Activated CD4-positive, alpha-beta T cell treated with anti-CD3 and anti-CD28 coated beads, Interleukin-2, amount 50 U/mL, for 24 hours (primary cell): ENCODE results near the gene CACNA2D3.
"Not testable (repeated sequence)": the region's sequence is repeated elsewhere in the genome, so short reads cannot be mapped to it uniquely, and the experiment has no call there.

ENCODE experiments used
- DNase-seq, 2 donors: peaks; one replicate each; pipeline ENCODE4 v3.0.0-alpha.2; 2020; ENCODE audit warnings: low read depth in 1 of 2, low spot score in 1 of 2

CACNA2D3 gene

DNA sequence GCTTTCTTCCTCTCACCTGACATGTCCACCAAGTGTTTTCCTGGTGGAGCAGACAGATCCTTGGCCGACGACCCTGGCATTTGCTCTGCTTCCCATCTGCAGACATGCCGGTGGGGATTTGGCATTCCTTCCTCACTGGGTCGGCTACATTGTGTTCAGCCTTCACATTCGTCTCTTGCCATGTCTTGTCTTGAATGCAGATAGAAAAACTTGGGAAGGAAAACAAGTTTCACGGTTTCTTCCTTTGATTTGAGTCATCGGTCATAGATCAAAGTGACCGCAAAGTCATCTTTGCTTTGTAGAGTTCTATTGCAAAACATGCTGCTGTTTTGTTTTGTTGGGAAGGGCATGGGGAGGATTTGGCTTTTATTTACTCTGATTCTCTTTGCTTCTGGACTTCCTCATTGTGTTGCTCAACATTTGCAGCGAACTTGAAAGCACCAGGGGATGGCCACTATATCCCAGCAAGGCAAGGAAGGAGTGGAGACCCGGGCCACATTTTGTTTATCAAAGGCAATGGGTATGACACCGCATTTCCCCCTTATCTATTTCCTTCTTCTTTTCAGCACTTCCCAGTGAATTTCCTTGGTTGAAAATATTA lies 321.3 kb downstream of the CACNA2D3 start:
- no peak for DNase-seq

DNA sequence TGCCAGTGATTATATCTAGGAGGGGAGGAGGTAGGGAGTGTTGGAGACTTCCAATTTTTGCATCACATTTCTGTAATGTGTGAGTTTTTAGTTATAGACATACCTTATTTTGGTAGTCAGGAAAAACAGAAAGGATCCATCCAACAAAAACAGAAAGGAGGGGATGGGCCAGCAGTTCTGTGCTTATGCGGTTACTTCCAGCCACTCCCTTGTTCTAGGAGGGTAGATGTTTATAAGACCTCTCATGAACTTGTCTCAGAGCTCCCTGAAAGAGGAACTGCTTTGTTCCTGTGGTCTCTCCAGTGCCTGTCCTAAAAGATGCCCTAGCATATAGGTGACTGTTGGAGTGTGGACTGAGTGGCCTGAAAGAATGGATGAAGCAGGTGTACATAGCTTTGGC lies 323.3 kb downstream of the CACNA2D3 start:
- no peak for DNase-seq

DNA sequence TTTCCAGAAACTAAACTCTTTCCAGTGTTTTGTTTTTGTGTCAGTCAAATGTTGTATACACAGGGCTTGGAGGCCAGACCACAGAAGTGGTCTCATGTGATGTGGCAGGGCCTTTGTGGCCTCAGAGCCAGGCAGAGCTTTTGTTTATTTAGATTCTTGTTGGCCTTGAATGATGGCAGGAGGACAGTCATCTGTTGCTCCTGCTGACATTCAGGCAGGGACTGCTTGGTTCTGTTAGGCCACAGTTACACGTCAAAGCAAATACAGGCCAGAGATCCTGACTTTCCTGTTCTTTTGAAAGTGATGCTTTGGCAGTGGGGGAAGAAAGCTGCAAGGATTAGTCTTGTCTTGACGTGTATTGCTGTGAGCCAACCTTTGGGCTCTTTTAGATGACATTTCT lies 325.1 kb downstream of the CACNA2D3 start:
- no peak for DNase-seq

DNA sequence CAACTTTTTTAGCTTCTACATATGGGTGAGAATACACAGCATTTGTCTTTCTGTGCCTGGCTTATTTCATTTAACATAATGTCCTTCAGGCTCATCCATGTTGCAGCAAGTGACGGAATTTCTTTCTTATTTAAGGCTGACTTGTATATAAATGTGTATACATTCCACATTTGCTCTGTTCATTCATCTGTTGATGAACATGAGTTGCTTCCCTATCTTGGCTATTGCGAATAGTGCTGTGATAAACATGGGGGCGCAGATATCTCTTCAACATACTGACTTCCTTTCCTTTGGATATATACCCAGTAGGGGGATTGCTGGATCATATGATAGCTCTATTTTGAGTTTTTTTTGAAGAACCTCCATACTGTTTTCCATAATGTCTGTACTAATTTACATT lies 332.5 kb downstream of the CACNA2D3 start:
- no peak for DNase-seq

DNA sequence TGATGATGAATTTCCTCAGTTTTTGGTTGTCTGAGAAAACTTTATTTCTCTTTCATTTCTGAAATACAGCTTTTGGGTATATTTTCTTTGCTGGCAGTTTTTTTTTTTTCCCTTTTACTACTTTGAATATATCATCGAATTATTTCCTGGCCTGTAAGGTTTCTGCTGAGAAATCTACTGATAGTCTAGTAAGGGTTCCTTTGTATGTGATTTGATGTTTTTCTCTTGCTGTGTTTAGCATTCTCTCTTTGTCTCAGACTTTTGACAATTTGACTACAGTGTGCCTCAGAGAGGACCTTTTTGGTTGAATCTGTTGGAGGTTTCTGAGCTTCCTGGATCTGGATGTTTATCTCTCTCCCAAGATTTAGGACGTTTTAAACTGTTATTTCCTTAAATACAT lies 336.0 kb downstream of the CACNA2D3 start:
- DNase-seq, result no peak

DNA sequence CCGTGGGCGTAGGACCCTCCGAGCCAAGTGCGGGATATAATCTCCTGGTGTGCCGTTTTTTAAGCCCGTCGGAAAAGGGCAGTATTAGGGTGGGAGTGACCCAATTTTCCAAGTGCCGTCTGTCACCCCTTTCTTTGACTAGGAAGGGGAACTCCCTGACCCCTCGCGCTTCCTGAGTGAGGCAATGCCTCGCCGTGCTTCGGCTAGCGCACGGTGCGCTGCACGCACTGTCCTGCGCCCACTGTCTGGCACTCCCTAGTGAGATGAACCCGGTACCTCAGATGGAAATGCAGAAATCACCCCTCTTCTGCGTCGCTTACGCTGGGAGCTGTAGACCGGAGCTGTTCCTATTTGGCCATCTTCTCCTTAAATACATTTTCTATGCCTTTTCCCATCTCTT lies 342.2 kb downstream of the CACNA2D3 start:
- DNase-seq, result not testable (repeated sequence)

DNA sequence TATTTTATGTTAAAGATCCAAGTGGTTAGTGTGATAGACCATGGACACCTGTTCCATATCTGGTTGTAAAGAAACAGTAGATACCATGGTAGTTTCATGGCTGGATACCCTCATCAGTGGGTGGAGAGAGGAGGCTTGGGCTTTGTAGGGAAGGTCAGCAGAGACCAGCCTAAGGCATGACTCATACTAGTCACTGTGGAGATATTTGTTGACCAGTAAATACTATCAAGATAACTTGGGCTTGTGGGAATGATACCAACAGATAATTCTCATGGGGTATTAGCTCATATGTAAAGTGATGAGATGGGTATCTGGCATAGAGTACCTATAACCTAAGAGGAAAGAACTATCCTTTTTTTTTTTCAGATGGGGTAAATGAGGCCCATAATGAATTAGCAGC lies 354.5 kb downstream of the CACNA2D3 start:
- no peak for DNase-seq

DNA sequence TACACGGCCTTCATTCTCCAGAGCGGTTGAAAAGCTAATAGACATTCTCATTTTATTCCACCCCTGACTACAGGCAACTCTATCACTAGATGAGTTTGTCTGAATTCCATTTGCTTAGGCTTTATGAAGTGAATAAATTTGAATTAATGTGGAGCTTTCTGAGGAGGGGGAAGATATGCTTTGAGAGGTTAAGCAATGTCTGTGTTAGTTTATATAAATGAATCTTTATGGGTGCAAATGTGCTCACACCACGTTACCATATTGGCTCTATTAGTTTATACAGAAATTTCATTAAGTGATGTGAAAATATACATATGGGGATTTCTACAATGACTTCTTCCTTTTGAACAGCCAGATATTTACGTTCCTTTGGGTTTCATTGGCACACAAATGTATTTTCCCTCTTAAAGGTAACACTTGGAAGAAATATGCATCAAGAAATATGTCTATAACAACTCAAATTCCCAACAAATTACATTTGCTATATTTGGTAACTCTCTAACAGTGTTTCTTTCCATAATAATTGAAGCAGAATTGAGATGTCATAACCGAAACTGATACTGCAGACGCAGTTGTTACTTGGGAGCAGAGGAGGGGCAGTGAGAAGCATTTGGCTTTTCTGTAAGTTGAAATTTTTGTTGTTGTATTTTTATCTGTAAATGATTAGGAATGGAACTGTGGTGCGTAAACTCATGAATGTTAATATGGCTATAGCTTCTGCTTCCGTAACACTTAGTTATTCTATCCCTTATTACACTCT lies 359.4 kb downstream of the CACNA2D3 start:
- DNase-seq, result no peak

DNA sequence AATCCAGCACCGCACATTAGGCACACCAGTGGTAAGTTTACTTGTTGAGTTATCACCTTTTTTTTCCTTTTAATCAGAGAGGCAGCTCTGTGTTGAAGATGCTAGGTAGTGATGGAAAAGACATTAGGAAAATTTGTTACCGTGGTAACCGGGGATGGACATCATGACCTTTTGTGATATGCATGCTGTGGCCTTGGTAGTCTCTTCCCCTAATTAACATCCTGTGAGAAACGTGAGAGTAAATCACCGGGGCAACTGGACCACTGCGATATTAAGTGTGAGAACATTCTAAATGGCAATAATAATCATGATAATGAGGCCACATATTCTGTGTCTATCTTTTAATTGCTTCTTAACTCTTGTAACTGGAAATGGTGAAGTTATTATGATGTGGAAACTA lies 362.0 kb downstream of the CACNA2D3 start:
- DNase-seq, result no peak

DNA sequence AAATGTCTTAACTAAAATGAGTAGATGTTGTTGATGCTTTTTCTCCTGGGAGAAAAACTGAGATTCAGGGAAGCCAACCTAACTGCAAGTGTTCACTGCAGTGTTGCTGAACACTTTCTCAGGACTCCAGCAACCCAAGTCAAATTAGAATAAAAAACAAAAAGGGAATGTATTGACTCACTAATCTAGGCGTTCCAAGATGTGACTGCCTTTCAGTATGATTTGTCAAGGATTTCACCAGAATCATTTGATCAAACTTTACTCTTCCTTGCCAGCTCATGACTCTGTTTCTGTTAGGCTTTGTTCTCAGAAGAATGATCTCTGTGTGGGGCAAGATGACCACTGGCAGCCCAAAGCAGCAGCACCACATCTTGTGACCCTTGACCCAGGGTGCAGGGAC lies 364.0 kb downstream of the CACNA2D3 start:
- no peak for DNase-seq

DNA sequence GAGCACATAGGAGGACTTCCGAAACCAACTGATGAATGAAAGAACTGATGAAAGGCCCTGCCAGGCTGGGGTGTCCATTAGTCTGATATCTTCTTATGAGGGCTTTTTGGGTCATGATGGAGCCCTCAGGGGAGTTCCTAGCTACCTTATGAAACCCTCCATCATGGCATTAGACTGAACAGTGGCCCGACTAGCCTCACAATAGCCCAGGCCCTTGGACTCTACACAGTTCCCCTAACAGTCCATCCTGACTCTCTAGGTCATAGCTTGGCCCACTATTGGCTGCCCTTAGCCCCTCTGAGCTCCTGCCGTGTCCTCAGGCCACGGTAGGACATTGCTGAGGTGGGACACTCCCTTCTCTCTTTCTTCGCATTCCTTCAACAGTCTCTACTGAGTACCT lies 365.9 kb downstream of the CACNA2D3 start:
- no peak for DNase-seq

DNA sequence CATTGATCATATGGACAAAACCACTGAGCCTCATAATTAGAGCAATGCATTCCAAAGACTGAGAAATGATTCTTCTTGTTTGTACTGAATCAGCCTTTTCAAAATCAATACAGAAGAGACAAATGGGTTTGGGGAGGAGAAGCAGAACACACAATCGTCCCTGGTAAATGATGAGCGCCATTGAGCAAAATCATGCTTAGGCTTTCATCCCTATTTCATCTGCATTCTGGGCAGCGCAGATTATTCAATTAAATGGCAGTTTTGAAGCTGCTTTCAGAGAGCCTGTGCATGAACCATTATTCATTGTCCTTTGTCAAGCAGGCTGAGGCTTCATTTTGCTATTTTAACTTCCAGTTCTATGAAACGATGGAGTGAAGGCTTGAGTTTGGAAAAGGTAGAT lies 371.9 kb downstream of the CACNA2D3 start:
- DNase-seq, result no peak

DNA sequence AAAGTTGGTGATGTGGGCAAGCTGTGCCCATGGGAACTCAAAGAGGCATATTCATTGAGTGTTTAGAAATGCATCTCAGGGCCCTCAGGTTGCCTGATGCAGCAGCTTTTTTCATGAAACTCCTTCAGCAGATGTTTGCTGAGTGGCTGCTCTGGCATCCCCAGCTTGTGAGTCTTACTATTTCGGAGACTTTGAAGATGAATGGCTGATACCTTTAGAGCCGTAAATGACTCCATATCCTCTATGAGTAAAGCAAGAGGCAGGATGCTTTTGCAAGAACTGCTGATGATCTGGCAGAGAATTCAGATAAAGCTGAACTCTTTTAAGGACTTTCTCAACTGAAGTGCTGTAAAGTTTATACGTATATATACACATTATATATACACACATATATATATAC lies 384.3 kb downstream of the CACNA2D3 start:
- no peak for DNase-seq

DNA sequence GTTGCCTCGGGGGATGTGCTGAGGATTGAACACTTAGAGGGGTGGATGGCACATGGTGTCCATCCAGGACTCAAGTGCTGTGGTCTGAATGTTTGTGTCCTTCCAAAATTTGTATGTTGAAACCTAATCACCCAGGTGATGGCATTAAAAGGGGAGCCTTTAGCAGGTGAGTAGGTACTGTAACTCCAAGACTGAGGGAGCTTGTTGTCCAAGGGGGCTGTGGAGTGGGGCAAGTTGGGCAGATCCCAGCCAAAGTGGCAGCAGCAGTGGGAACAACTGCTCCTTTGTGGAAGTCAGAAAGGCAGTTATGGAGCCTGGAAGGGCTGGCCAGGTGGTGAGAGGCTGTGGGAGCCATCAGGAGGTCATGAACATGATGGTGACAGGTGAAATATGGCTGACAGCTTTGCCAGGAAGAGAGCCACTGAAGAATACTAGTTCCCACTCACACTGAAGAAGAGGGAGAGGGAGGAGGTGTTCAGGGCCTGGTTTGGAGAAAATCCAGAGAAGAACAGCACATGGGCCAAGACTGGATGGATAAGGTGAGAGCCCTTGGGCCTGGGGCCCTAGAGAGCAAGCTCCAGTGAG lies 385.6 kb downstream of the CACNA2D3 start:
- no peak for DNase-seq

DNA sequence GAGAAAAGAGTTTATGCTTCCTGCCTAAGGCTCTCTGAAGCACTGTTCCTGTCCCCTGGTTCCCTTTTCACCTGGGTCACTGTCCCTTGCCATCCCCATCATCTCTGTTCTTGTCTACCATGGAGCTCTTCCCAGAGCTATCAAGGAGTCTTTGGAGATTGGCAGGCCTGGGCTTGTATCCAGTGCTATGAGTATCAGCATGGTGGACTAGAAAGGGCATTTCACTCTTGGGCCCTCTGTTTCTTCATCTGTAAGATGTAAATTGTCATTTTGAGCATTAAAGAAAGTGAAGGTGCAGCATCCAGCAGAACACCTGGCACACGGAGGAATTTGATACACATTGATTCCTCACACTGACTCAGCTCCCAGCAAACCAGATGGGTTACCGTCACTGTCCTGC lies 388.2 kb downstream of the CACNA2D3 start:
- DNase-seq, result no peak

DNA sequence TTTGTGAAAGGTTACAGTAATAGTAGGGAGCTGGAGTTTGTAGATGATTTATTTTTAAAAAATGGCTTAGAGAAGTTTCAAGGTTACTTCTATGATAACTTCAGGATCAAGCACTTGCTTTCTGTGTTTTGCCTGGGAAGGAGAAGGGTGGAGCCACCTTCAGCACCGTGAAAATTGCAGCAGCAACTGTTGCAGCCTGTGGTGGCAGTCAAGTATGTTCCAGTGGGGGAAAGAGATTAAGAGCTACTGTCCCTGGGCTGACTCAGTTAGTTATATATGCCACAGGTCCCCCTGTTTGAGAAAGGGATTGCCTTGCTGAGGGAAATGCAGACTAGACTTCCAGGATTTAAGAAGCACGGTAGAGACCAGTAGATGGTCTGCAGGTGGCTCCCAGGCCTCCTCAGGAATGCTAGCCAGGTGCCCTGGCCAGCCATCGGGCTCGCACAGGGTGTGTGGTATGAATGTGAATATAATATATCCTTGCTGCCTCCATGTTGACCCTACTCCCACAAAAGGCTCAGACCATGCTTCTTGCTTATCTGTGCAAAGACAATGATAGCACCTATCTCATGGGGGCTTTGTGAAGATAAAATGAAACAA lies 389.5 kb downstream of the CACNA2D3 start:
- no peak for DNase-seq

DNA sequence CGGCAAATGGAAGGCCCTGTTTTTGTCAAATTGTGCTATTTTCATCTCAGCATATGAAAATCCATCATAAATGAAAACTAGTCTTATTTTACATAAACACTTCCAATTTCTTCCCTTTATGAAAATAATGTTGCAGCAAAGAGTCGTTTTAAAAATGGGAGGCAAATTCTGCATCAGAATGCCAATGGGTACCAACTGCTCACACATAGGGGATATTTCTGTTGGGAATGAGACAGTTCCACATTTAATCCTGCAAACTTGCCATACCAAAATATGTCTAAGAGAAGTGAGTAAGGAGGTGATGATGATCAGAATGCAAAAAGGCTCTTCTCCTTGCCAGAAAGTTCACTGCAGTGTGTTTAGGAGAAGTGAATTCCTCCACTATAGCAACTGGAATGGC lies 391.7 kb downstream of the CACNA2D3 start:
- no peak for DNase-seq

DNA sequence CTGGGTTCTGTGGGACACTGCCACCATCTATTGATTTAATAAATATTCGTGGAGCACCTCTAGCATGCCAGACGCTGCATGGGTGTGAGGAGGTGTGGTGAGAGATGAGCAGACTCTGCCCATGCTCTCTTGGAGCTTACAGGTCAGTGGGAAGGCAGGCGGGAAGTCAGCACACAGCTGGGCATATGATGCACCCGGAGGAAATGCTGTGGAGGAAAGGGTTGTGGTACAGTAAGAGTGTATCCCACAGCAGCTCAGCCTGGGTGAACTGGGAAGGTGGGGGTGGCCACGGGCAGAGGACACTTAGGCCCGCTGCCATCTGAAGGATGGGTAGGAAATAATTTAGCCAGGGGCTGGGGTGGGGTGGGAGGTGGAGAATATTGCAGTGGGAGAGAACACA lies 392.1 kb downstream of the CACNA2D3 start:
- DNase-seq, result no peak

DNA sequence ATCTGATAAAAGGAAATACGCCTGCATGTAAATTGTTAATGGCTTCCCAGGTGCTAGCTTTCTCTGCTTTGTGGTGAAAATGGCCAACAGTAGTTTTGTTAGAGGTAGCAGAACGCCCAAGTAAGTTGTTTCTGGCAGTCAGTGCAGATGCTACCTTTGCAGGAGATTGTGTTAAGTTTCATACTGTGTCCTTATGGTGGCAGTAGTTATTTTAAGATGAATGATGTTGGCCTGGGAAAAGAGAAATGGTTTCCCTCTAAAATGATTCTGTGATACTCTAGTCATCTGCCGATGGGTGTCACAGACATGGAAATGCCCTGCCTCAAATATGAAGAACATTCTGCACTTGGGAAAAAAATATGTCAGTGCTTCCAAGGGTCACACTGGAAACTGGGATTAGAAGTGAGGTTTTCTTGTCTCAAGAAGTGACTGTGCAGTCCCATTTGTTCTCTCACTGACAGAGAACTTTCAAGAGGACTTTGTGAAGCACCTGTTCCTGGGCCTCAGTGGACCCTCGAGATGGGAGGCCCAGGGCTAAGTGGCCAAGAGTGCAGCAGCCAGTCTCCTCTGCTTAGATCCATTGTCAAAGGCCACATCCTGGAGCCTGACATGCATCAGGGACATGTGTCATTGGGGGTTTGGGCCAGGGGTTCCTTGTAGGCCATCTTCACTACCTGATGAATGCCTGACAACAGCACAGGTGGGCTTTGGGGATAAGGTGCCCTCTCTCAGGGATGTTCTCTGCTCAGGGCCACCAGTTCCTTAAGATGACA lies 393.3 kb downstream of the CACNA2D3 start:
- no peak for DNase-seq

DNA sequence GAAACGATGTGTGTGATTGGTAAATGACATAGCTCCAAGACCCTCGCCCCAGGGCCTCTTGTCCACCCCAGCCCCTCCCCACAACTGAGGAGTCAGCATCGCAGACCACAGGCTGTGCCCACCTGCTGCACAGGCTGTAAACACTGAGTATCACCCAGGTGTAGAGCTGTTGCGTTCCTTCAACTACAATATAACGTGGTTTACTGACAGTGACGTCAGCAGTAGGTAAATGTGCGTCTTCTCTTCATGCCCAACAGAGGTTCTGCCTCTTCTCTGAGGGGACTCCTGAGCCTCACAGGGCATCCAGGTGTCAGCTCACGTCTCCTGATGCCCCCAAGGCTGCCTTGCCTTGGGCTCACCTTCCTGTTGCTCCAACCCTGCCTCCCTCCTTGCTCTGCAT lies 395.1 kb downstream of the CACNA2D3 start:
- DNase-seq, result no peak

DNA sequence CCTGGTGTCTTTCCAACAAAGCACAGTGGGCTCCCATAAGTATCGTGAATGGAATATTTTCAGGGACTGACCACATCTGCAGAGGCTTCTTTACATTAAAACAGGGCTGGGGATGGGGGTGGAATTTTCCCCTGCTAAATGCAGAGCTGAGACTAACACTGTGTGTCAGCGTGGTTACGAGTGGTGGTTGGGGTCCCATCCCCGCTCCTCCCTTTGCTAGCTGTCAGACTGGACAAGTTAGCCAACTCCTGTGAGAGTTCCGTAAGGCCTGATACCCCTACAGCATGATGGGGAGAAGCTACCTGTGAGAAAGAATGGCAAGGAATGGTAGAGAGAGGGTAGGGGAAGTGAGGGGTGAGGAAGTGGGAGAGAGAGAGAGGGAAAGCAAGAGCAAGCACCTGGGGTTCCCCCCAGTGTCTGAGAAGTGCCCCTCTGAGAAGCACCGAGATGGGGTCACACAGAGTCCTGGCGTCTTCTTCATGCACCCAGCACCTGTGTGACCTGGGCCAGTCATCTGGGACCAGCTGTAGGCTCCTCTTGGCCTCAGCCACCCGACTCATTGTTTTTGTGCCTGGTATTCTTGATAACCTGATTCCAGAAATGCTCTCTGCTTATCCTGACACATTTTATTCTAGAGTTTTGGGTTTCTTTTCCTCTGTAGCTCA lies 395.8 kb downstream of the CACNA2D3 start:
- no peak for DNase-seq
